ENCODE measurements around the gene XPO6. TPM values are rescaled to one million over a fixed set of nuclear protein-coding genes. Genes with fewer than 3 reads are reported as not detected.

Gene XPO6
- total RNA-seq, 1 experiment from 2014 or later, result 162 TPM

DNA sequence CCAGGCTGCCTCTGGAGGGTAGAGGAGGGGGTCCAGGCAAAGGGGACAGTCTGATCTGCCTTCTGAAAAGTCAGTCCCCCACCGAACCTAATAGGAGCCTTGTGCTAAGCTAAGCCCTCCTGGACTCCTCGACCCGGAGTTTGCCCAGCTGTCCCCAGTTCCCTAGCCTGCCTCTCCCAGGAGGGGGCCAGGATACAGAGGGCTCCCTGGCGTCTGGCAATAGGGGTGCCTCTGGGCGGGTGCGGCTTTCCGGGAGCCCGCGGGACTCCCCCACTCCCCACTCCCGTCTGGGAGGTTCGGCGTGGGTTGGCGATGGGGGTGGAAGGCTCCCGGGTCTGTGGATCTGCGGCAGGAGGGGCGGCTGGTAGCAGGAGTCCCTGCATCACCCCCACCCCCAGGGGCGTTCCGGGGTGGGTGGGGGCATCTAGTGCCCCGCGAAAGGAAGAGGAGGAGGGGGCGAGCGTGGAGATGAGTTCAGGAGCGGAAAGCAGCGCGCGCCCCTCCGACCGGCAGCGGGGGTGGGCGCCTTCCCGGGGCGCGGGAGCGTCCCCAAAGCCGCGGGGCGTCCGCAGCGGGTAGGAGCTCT, 149.4 kb downstream of the XPO6 start:
- intact Hi-C loops (cut with micrococcal nuclease), result no loop called here
- Histone ChIP-seq H3K4me1 (ENCODE audit: control insufficient read depth in 1 of 2, insufficient read depth in 2 of 2, low read length in 2 of 2) (no peaks in the 10 kb centered on the region), H4K20me1 (ENCODE audit: insufficient read depth) (no peaks in the 10 kb centered on the region), H3K4me2 (ENCODE audit: low read length) (no peak overlapping the region), H3K27ac (ENCODE audit: low read depth, low read length) (no peak overlapping the region), H3K79me2 (ENCODE audit: insufficient read depth, low read length) (no peaks in the 10 kb centered on the region), H3K9ac (ENCODE audit: low read length) (no peak overlapping the region), H3K36me3 (ENCODE audit: control insufficient read depth in 1 of 2, insufficient read depth in 2 of 2, low read length in 2 of 2) (no peaks in the 10 kb centered on the region), H2AFZ (ENCODE audit: low read depth, low read length, poor library complexity, severe bottlenecking) (no peak overlapping the region), H3K9me2 (ENCODE audit: insufficient read depth) (no peaks in the 10 kb centered on the region), H3K9me3 (ENCODE audit: control insufficient read depth in 1 of 2, insufficient read depth in 1 of 2, low read depth in 1 of 2, low read length in 2 of 2) (no peaks in the 10 kb centered on the region), H3K27me3 (ENCODE audit: insufficient read depth, low read length) (peaks cover 12% of the 10 kb centered on the region; the same call in 1 of the 2 replicates), H3K4me3 (replicated peaks in 1 of 2; ENCODE audit: low read depth in 1 of 2, low read length in 2 of 2) (no peak overlapping the region)
- no peak for DNase-seq (ENCODE audit: low read depth, low spot score)
- ChIA-PET CTCF (no interaction called here), POLR2A (no interaction called here), RAD21 (ENCODE audit: low non-redundant PET in 1 of 2, low total read pairs in 2 of 2, uncharacterized antibody in 2 of 2, unreplicated experiment in 2 of 2) (no interaction called here)
- TF ChIP-seq CBX3 (IDR thresholded peaks at IDR 0.05; ENCODE audit: low read depth) (no peak), SIN3A (IDR thresholded peaks at IDR 0.05; ENCODE audit: low read depth) (no peak), EGR1 (IDR thresholded peaks at IDR 0.05; ENCODE audit: low read depth) (no peak), SRF (IDR thresholded peaks at IDR 0.05; ENCODE audit: low read depth) (no peak), YY1 (IDR thresholded peaks at IDR 0.05; ENCODE audit: extremely low read depth, insufficient replicate concordance, low read depth, low read length) (no peak)
- TF ChIP-seq, protein P1, sequence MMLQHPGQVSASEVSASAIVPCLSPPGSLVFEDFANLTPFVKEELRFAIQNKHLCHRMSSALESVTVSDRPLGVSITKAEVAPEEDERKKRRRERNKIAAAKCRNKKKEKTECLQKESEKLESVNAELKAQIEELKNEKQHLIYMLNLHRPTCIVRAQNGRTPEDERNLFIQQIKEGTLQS (IDR thresholded peaks at IDR 0.05), result no peak
- no peak for ATAC-seq
- BruUV-seq (replicated peaks), result no TSS peak

DNA sequence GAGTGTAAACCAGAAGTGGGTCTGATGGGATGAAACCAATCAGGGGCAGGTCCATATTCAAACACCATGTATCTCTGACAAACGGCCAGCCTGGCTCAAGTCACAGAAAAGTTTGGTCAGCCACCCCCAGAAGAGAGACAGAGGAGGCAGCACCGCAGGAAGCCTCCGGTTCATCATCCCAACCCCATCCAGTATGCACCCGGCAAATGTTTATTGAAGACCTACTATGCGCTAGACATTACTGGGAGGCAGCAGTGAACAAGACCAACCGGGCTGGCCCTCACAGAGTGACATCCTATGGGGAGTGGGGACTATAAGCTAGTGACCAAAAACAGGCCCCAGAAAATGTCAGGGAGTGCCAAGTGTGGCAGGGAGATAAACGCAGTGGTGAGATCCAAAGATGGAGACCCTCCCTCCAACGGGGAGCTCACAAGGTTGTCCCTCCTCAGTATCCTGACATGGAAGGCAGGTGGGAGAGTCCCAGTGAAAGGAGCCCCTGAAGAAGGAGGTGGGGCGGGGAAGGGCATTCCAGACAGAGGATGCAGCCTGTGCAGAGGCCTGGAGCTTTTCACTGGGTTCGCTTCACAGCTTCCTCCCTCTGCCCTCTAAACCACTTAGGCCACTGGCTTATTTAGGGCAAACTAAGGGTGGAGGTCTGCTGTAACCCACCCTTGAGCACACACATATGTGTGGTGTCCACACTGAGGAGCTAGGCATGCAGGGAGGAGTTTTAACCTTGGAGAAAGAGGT, 150.2 kb downstream of the XPO6 start:
- no peaks in the 10 kb centered on the region for H3K79me2 ChIP-seq (ENCODE audit: insufficient read depth, low read length)
- no peak overlapping the region for H3K27ac ChIP-seq (ENCODE audit: low read depth, low read length)
- H3K27me3 ChIP-seq (ENCODE audit: insufficient read depth, low read length), result peaks cover 12% of the 10 kb centered on the region; the same call in 1 of the 2 replicates
- no peaks in the 10 kb centered on the region for H3K4me1 ChIP-seq (ENCODE audit: control insufficient read depth in 1 of 2, insufficient read depth in 2 of 2, low read length in 2 of 2)
- H3K4me2 ChIP-seq (ENCODE audit: low read length), result no peak overlapping the region
- CTCF ChIA-PET, result no interaction called here
- DNase-seq (ENCODE audit: low read depth, low spot score) (no peak), ATAC-seq (no peak)
- no peak overlapping the region for H2AFZ ChIP-seq (ENCODE audit: low read depth, low read length, poor library complexity, severe bottlenecking)
- H4K20me1 ChIP-seq (ENCODE audit: insufficient read depth), result no peaks in the 10 kb centered on the region
- POLR2A ChIA-PET, result no interaction called here
- no peaks in the 10 kb centered on the region for H3K9me3 ChIP-seq (ENCODE audit: control insufficient read depth in 1 of 2, insufficient read depth in 1 of 2, low read depth in 1 of 2, low read length in 2 of 2)
- H3K36me3 ChIP-seq (ENCODE audit: control insufficient read depth in 1 of 2, insufficient read depth in 2 of 2, low read length in 2 of 2), result no peaks in the 10 kb centered on the region
- RAD21 ChIA-PET (ENCODE audit: low non-redundant PET in 1 of 2, low total read pairs in 2 of 2, uncharacterized antibody in 2 of 2, unreplicated experiment in 2 of 2), result no interaction called here
- BruUV-seq (replicated peaks), result no TSS peak
- H3K9me2 ChIP-seq (ENCODE audit: insufficient read depth), result no peaks in the 10 kb centered on the region
- intact Hi-C loops (cut with micrococcal nuclease), result no loop called here
- H3K9ac ChIP-seq (ENCODE audit: low read length), result no peak overlapping the region
- H3K4me3 ChIP-seq (replicated peaks in 1 of 2; ENCODE audit: low read depth in 1 of 2, low read length in 2 of 2), result no peak overlapping the region
- TF ChIP-seq JUND (IDR thresholded peaks at IDR 0.05) (no peak), EZH2 (IDR thresholded peaks at IDR 0.05) (no peak), ZFX (IDR thresholded peaks at IDR 0.05) (no peak), YY1 (IDR thresholded peaks at IDR 0.05; ENCODE audit: extremely low read depth, insufficient replicate concordance, low read depth, low read length) (no peak), TCF7L2 (IDR thresholded peaks at IDR 0.05; ENCODE audit: borderline replicate concordance, extremely low read depth, insufficient read depth, insufficient read length) (no peak), EZH2phosphoT487 (IDR thresholded peaks at IDR 0.05; ENCODE audit: borderline replicate concordance) (no peak), SIN3A (IDR thresholded peaks at IDR 0.05; ENCODE audit: low read depth) (no peak), POLR2AphosphoS5 (IDR thresholded peaks at IDR 0.05; ENCODE audit: low read depth, low read length) (no peak)
- TF ChIP-seq, protein P2, sequence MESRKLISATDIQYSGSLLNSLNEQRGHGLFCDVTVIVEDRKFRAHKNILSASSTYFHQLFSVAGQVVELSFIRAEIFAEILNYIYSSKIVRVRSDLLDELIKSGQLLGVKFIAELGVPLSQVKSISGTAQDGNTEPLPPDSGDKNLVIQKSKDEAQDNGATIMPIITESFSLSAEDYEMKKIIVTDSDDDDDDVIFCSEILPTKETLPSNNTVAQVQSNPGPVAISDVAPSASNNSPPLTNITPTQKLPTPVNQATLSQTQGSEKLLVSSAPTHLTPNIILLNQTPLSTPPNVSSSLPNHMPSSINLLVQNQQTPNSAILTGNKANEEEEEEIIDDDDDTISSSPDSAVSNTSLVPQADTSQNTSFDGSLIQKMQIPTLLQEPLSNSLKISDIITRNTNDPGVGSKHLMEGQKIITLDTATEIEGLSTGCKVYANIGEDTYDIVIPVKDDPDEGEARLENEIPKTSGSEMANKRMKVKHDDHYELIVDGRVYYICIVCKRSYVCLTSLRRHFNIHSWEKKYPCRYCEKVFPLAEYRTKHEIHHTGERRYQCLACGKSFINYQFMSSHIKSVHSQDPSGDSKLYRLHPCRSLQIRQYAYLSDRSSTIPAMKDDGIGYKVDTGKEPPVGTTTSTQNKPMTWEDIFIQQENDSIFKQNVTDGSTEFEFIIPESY (IDR thresholded peaks at IDR 0.05; ENCODE audit: extremely low read depth, insufficient replicate concordance, low read length), result no peak
- TF ChIP-seq, protein P3, sequence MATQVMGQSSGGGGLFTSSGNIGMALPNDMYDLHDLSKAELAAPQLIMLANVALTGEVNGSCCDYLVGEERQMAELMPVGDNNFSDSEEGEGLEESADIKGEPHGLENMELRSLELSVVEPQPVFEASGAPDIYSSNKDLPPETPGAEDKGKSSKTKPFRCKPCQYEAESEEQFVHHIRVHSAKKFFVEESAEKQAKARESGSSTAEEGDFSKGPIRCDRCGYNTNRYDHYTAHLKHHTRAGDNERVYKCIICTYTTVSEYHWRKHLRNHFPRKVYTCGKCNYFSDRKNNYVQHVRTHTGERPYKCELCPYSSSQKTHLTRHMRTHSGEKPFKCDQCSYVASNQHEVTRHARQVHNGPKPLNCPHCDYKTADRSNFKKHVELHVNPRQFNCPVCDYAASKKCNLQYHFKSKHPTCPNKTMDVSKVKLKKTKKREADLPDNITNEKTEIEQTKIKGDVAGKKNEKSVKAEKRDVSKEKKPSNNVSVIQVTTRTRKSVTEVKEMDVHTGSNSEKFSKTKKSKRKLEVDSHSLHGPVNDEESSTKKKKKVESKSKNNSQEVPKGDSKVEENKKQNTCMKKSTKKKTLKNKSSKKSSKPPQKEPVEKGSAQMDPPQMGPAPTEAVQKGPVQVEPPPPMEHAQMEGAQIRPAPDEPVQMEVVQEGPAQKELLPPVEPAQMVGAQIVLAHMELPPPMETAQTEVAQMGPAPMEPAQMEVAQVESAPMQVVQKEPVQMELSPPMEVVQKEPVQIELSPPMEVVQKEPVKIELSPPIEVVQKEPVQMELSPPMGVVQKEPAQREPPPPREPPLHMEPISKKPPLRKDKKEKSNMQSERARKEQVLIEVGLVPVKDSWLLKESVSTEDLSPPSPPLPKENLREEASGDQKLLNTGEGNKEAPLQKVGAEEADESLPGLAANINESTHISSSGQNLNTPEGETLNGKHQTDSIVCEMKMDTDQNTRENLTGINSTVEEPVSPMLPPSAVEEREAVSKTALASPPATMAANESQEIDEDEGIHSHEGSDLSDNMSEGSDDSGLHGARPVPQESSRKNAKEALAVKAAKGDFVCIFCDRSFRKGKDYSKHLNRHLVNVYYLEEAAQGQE (IDR thresholded peaks at IDR 0.05; ENCODE audit: low read depth), result no peak

All from HCT116 (cell line).